Measurements from ENCODE around the gene EFNA5.

DNA sequence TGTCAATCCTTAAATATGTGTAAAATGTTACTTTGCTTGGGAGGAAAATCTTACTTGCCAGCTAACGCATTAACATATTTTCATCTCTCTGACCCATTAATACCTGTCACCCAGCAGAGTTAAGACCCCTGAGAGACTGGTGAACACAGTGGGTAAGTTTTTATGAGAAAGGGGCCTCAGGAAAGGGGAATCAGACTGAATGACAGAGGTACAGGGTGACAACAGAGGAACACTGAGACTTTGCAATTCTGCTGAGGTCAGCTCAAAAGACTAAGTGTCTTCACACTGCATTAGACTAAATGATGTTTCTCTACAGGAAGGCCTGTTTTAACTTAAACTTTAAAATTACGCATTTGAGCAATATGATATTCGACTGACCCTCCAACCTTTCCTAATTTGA lies 223.8 kb downstream of the EFNA5 start:
- TF ChIP-seq, protein P1, sequence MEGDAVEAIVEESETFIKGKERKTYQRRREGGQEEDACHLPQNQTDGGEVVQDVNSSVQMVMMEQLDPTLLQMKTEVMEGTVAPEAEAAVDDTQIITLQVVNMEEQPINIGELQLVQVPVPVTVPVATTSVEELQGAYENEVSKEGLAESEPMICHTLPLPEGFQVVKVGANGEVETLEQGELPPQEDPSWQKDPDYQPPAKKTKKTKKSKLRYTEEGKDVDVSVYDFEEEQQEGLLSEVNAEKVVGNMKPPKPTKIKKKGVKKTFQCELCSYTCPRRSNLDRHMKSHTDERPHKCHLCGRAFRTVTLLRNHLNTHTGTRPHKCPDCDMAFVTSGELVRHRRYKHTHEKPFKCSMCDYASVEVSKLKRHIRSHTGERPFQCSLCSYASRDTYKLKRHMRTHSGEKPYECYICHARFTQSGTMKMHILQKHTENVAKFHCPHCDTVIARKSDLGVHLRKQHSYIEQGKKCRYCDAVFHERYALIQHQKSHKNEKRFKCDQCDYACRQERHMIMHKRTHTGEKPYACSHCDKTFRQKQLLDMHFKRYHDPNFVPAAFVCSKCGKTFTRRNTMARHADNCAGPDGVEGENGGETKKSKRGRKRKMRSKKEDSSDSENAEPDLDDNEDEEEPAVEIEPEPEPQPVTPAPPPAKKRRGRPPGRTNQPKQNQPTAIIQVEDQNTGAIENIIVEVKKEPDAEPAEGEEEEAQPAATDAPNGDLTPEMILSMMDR (IDR thresholded peaks at IDR 0.05): no peak
- TF ChIP-seq SMC3 (IDR thresholded peaks at IDR 0.05; ENCODE audit: low read depth, low read length) (no peak), RAD21 (IDR thresholded peaks at IDR 0.05; ENCODE audit: low read length) (no peak), TAF1 (IDR thresholded peaks at IDR 0.05; ENCODE audit: borderline replicate concordance, low read depth, low read length) (no peak), FOSL2 (IDR thresholded peaks at IDR 0.05; ENCODE audit: borderline replicate concordance, low read depth) (no peak), EP300 (IDR thresholded peaks at IDR 0.05; ENCODE audit: borderline replicate concordance in 1 of 2, low read depth in 1 of 2, low read length in 1 of 2) (no peak), POLR2AphosphoS5 (IDR thresholded peaks at IDR 0.05; ENCODE audit: low read depth, low read length) (no peak), EZH2phosphoT487 (IDR thresholded peaks at IDR 0.05; ENCODE audit: borderline replicate concordance, low read depth) (no peak), MXI1 (IDR thresholded peaks at IDR 0.05; ENCODE audit: low read depth, low read length) (no peak), YY1 (IDR thresholded peaks at IDR 0.05; ENCODE audit: low read depth) (no peak), RXRA (IDR thresholded peaks at IDR 0.05; ENCODE audit: borderline replicate concordance, low read depth) (no peak), GATA2 (CRISPR knock-in tag; IDR thresholded peaks at IDR 0.05) (no peak)
- TF ChIP-seq, protein P2, sequence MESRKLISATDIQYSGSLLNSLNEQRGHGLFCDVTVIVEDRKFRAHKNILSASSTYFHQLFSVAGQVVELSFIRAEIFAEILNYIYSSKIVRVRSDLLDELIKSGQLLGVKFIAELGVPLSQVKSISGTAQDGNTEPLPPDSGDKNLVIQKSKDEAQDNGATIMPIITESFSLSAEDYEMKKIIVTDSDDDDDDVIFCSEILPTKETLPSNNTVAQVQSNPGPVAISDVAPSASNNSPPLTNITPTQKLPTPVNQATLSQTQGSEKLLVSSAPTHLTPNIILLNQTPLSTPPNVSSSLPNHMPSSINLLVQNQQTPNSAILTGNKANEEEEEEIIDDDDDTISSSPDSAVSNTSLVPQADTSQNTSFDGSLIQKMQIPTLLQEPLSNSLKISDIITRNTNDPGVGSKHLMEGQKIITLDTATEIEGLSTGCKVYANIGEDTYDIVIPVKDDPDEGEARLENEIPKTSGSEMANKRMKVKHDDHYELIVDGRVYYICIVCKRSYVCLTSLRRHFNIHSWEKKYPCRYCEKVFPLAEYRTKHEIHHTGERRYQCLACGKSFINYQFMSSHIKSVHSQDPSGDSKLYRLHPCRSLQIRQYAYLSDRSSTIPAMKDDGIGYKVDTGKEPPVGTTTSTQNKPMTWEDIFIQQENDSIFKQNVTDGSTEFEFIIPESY (IDR thresholded peaks at IDR 0.05; ENCODE audit: borderline replicate concordance, low read depth): no peak
- TF ChIP-seq, protein P3, sequence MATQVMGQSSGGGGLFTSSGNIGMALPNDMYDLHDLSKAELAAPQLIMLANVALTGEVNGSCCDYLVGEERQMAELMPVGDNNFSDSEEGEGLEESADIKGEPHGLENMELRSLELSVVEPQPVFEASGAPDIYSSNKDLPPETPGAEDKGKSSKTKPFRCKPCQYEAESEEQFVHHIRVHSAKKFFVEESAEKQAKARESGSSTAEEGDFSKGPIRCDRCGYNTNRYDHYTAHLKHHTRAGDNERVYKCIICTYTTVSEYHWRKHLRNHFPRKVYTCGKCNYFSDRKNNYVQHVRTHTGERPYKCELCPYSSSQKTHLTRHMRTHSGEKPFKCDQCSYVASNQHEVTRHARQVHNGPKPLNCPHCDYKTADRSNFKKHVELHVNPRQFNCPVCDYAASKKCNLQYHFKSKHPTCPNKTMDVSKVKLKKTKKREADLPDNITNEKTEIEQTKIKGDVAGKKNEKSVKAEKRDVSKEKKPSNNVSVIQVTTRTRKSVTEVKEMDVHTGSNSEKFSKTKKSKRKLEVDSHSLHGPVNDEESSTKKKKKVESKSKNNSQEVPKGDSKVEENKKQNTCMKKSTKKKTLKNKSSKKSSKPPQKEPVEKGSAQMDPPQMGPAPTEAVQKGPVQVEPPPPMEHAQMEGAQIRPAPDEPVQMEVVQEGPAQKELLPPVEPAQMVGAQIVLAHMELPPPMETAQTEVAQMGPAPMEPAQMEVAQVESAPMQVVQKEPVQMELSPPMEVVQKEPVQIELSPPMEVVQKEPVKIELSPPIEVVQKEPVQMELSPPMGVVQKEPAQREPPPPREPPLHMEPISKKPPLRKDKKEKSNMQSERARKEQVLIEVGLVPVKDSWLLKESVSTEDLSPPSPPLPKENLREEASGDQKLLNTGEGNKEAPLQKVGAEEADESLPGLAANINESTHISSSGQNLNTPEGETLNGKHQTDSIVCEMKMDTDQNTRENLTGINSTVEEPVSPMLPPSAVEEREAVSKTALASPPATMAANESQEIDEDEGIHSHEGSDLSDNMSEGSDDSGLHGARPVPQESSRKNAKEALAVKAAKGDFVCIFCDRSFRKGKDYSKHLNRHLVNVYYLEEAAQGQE (IDR thresholded peaks at IDR 0.05; ENCODE audit: low read depth, low read length): no peak

Data from SK-N-SH (cell line).